Measurements from ENCODE around the gene GUCY2C. TPM values are rescaled to one million over a fixed set of nuclear protein-coding genes. Genes with fewer than 3 reads are reported as not detected.

GUCY2C gene
- polyA plus RNA-seq, 3 donors: 0.04 to 0.14 (median 0.10) TPM

DNA sequence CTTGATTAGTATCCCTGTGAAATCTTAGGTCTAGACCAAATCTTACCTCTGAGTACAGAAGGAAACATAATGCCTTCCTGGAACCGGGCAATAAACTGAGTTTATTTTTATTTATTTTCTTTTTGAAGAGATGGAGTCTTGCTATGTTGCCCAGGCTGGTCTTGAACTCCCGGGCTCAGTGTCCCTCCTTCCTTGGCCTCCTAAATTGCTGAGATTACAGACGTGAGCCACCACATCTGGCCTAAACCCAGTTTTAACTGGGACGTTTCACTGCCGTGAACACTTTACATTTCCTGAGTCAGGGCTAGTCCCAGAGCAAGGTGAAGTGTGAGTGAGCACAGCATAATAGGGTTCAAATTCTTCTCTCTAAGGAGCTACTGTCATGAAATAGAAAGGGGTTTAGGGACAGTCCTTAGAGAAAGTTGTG is 671 bp downstream of the GUCY2C start:
- H3K79me2 ChIP-seq (ENCODE audit: insufficient read depth, low read length): no peaks in the 10 kb centered on the region
- no peak overlapping the region for H2AFZ ChIP-seq (ENCODE audit: insufficient read depth, low read depth, low read length, poor library complexity, severe bottlenecking)
- peaks cover 3 to 7% (median 6%) of the 10 kb centered on the region in 3 donors for H3K27me3 Mint-ChIP-seq (ENCODE audit: low read depth in 3 of 3)

DNA sequence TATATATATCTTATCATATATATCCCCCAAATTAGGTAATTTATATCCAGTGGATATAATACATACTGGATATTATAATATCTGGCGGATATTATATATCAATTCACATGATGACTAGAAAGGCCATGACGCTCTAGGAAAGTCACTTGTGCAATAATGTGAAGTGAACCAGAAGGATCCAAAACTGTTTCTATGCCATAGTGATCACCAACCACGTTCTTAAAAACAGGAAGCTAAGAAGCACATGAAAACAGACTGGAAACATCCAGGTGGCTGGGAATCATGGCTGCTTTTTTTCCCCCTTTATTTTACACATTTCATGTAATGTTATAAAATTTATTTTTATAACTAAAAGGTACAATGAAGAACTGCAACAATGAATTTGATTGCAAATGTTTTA is 1.4 kb downstream of the GUCY2C start:
- Histone ChIP-seq H3K9me3 (replicated peaks in 1 of 2; ENCODE audit: control insufficient read depth in 1 of 2, insufficient read depth in 1 of 2, low read length in 2 of 2) (no peaks in the 10 kb centered on the region), H4K20me1 (ENCODE audit: insufficient read depth, low read length) (no peaks in the 10 kb centered on the region), H3K4me1 (ENCODE audit: control insufficient read depth in 1 of 2, insufficient read depth in 2 of 2, low read length in 2 of 2) (peaks cover 17 to 21% of the 10 kb centered on the region in 2 donors), H3K36me3 (replicated peaks in 1 of 2; ENCODE audit: control insufficient read depth in 1 of 2, insufficient read depth in 2 of 2, low read length in 2 of 2) (no peaks in the 10 kb centered on the region), H3K4me2 (replicated peaks; ENCODE audit: extremely low read depth, low read length, poor library complexity, severe bottlenecking) (no peak overlapping the region), H3K79me2 (ENCODE audit: insufficient read depth, low read length) (no peaks in the 10 kb centered on the region), H3K27ac (ENCODE audit: low read depth in 1 of 2, low read length in 2 of 2) (no peak overlapping the region), H3K9ac (ENCODE audit: insufficient read depth, low read length, poor library complexity, severe bottlenecking) (no peak overlapping the region), H3K4me3 (replicated peaks in 1 of 3; ENCODE audit: low read depth in 2 of 3, low read length in 3 of 3) (no peak overlapping the region), H3K27me3 (ENCODE audit: control insufficient read depth in 2 of 2, insufficient read depth in 2 of 2, low read length in 2 of 2) (no peaks in the 10 kb centered on the region), H2AFZ (ENCODE audit: insufficient read depth, low read depth, low read length, poor library complexity, severe bottlenecking) (no peak overlapping the region)
- no peaks in the 10 kb centered on the region for H3K36me3 Mint-ChIP-seq
- TF ChIP-seq, protein P1, sequence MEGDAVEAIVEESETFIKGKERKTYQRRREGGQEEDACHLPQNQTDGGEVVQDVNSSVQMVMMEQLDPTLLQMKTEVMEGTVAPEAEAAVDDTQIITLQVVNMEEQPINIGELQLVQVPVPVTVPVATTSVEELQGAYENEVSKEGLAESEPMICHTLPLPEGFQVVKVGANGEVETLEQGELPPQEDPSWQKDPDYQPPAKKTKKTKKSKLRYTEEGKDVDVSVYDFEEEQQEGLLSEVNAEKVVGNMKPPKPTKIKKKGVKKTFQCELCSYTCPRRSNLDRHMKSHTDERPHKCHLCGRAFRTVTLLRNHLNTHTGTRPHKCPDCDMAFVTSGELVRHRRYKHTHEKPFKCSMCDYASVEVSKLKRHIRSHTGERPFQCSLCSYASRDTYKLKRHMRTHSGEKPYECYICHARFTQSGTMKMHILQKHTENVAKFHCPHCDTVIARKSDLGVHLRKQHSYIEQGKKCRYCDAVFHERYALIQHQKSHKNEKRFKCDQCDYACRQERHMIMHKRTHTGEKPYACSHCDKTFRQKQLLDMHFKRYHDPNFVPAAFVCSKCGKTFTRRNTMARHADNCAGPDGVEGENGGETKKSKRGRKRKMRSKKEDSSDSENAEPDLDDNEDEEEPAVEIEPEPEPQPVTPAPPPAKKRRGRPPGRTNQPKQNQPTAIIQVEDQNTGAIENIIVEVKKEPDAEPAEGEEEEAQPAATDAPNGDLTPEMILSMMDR (IDR thresholded peaks at IDR 0.05): no peak
- peaks cover 0 to 3% (median 0%) of the 10 kb centered on the region in 7 donors for H3K9me3 Mint-ChIP-seq
- no CpG with 5 or more reads among the region's 3 CpGs for WGBS (ENCODE audit: insufficient coverage)
- no peak overlapping the region for H3K27ac Mint-ChIP-seq
- intact Hi-C loops (cut with micrococcal nuclease): no loop called here
- DNase-seq: peak in 2 of 3 donors; percentile 8
- H3K27me3 Mint-ChIP-seq (ENCODE audit: low read depth in 3 of 3): peaks cover 5 to 7% (median 7%) of the 10 kb centered on the region in 3 donors
- H3K4me3 Mint-ChIP-seq: no peak overlapping the region
- H3K4me1 Mint-ChIP-seq: peaks cover 19% of the 10 kb centered on the region

More for the DNA sequence above, 671 bp downstream of the GUCY2C start:
- 81% methylated on average over 2 of the region's 5 CpGs for WGBS (ENCODE audit: insufficient coverage)
- Histone ChIP-seq H3K27ac (ENCODE audit: low read depth in 1 of 2, low read length in 2 of 2) (no peak overlapping the region), H3K9me3 (replicated peaks in 1 of 2; ENCODE audit: control insufficient read depth in 1 of 2, insufficient read depth in 1 of 2, low read length in 2 of 2) (no peaks in the 10 kb centered on the region), H3K36me3 (replicated peaks in 1 of 2; ENCODE audit: control insufficient read depth in 1 of 2, insufficient read depth in 2 of 2, low read length in 2 of 2) (no peaks in the 10 kb centered on the region), H3K9ac (ENCODE audit: insufficient read depth, low read length, poor library complexity, severe bottlenecking) (no peak overlapping the region), H3K27me3 (ENCODE audit: control insufficient read depth in 2 of 2, insufficient read depth in 2 of 2, low read length in 2 of 2) (no peaks in the 10 kb centered on the region), H3K4me3 (replicated peaks in 1 of 3; ENCODE audit: low read depth in 2 of 3, low read length in 3 of 3) (no peak overlapping the region), H3K4me2 (replicated peaks; ENCODE audit: extremely low read depth, low read length, poor library complexity, severe bottlenecking) (no peak overlapping the region), H3K4me1 (ENCODE audit: control insufficient read depth in 1 of 2, insufficient read depth in 2 of 2, low read length in 2 of 2) (peaks cover 13 to 14% of the 10 kb centered on the region in 2 donors), H4K20me1 (ENCODE audit: insufficient read depth, low read length) (no peaks in the 10 kb centered on the region)
- H3K27ac Mint-ChIP-seq: peak overlapping the region in 1 of 7 donors; percentile 36
- no peak for DNase-seq
- peaks cover 0 to 3% (median 0%) of the 10 kb centered on the region in 7 donors for H3K9me3 Mint-ChIP-seq
- no peak overlapping the region for H3K4me3 Mint-ChIP-seq
- H3K36me3 Mint-ChIP-seq: no peaks in the 10 kb centered on the region
- H3K4me1 Mint-ChIP-seq: peaks cover 14% of the 10 kb centered on the region
- intact Hi-C loops (cut with micrococcal nuclease): no loop called here
- TF ChIP-seq, protein P1 (IDR thresholded peaks at IDR 0.05): no peak
